Tongue (tissue), 2 donors: Measurements from ENCODE around the gene ERCC6L2. TPM values are rescaled to one million over a fixed set of nuclear protein-coding genes. Genes with fewer than 3 reads are reported as not detected.

ENCODE experiments used
- DNase-seq: peaks from one replicate; pipeline ENCODE4 v3.0.0-alpha.2; 2015
- total RNA-seq: library from RNA; depleted of rRNA; stranded (reverse); fragments of >200 nt; gene quantifications from one replicate; pipeline ENCODE4 v1.2.3, GENCODE V29; 2014

The ERCC6L2 gene
- total RNA-seq, 1 donor from 2014 or later = 123 TPM

DNA sequence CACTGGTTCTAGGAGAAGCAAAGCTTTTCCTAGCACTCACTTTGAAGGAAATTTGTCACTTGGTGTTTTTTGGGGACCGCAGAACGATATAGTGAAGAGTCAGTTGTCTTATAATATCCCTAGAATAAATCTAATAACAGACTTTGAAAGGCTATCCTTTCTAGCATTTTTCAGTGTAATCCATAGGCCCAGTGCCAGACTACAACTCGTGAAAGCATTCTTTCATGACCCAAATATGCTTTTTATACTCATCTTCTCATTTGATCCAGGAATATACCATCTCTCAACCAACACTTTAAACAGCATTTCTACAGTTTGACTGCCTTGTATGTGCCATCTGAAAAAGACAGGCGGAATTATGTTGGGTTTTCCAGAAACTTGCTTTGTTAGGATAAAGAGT lies 104.0 kb downstream of the ERCC6L2 start:
- no peak for DNase-seq

DNA sequence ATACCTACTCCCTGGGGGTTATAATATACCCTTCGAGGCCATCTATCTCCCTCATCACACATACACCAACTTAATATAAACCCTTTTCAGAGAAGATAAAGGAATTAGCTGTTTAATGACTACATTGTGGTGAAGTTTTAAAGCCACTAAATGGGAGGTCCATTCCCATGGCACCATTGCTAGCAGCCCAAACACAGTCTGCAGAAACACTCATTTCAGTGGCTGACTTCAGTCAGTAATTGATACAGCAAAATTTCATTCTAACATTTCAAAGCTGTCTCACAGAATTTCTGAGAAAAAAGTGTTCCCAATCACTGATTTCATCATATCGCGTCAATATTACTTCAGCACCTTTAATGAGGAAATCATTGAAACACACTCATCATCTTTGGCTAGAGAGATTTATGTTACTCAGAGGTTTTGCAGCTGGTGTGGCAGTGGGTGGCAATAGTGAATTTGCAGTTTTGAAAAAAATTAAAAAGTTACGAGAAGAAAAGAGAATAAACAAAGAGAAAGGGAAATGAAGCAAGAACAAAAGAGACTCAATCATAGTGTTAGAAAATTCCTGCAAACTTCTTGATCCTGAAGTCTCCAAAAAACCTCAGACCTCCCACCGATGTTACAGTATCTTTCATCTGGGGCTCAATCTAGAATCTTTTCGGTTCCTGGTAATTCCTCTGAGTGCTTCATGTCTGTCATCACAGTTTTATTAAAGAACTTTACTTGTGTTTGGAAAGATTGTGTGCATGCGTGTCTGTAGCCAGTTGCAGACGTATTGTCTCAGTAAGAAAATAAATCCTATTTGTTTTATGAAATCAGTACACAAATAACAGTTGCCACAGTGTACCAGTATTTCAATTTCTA lies 105.0 kb downstream of the ERCC6L2 start:
- peak; percentile 48 for DNase-seq

DNA sequence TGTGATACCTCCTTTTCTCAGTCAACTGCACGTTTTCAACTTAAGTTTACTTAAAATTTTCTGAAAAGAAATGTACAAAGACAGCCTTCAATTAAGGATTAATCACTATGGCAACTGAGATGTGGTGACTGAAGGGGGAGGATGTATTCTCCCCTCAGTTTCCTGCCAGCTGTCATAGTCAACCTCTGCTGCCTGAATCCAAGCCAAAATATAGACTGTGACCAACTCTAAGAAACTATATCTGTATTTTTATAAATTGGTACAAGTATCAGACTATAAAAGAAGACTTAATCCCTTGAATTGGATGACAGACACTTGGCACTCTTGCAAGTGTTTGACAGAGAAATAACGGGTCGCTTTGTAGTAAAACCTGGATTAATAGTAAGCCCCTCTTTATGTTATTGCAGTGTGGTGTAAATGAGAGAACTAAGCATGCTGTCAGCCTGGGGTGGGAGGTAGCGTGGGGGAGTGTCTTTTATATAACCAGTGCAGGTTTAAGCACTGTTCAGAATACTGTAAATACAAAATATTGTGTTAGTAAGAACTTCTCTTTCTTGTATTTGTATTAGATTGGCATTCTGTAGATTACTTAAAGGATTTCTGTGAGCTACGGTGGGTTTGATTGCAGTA lies 106.4 kb downstream of the ERCC6L2 start:
- peak; percentile 88 for DNase-seq

DNA sequence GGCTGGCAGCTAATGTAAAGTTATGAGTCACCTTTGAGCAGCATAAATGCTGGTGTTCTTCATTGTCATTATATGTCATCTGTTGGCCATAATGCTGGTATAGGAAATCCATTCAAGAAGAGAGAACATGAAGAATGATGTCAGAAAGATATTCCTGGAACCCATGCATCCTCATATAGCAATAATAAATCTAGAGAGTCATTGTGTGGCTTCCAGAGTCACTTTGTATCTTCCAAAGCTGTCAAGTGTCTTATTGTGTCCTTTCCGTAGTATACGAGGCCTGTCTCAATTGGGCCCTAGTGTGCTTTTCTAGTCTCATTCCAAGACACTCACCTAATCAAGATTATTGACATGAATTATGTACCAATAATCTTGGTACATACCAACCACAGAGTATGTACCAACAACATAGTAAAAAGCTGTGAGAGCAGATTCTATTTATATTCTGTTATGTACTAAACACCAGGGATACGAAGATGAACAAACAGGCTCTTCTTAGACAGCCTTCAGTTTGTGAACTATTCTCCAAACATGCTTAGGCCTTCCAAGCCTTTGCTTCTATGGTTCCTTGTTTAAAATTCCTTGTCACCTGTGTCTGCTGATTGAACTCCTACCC lies 110.1 kb downstream of the ERCC6L2 start:
- DNase-seq = no peak

DNA sequence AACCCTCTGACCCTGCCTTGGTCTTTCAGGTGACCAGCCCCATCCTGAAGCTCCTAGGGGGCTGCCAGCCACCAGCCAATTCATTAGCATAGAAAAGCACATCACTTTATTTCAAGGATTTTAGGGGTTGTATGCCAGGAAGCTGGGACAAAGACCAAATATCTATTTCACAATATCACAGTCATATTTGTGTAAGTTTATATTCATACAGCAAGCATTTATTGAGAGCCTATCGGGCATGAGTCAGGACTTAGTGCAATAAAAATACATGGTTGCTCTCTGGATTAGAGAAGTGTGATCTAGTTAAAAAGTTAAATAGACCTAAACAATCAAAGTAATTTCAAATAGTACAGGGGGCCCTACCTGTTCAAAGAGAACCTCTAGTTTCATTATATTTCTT lies 113.8 kb downstream of the ERCC6L2 start:
- DNase-seq = no peak

DNA sequence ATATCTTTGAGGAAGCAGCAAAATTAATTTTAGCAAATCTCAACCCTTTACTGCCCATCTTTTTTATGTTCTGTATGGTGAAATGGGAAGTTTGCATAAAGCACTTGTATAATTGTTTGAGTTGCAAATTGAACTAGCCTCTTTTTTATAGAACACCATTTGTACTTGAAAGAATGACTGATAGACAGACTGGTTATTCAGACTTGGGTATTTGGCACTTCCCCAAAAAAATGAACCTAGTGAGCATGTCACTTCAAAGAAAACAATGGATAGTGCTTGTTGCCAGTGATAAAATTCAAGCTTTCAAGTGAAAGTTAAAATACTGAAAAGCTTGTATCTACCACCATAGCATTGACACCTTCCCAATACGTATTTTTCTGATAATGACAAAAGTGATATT lies 115.8 kb downstream of the ERCC6L2 start:
- no peak for DNase-seq

DNA sequence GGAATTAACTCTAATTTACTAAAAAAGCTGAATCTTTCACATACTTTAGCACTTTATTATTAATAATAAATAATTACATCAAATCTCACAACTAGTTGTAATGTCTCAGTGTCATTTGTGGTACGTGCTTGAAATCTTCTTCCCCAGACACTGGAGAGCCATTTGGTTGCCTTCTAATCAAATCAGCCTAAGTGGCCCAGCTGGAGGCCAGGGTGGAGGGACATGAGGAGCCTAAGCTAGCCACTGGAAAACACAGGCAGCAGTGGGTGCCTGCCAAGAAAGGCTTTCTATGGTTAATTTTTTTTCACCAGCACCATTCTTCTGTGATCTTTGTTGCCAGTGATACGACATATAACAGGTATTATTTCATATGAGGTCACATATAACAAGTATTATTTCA lies 117.0 kb downstream of the ERCC6L2 start:
- DNase-seq = no peak

DNA sequence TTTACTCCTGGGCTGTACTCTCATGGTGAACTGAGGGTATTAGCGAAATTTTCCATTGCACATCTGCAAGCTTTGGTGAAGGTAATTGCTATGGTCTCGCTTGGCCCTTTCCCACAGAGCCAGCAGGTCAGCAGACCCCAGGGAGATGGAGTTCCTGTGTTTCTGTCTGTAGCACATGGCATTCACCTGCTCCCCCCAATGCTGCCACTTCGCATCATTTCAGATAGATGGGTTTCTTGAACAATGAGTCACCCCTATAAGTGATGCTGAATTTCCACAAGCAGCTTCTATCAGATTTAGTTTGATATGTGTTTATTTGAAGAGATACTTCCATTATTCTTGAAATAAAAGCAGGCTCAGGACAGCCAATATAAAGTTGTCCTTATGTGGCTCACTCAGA lies 117.8 kb downstream of the ERCC6L2 start:
- DNase-seq = no peak

DNA sequence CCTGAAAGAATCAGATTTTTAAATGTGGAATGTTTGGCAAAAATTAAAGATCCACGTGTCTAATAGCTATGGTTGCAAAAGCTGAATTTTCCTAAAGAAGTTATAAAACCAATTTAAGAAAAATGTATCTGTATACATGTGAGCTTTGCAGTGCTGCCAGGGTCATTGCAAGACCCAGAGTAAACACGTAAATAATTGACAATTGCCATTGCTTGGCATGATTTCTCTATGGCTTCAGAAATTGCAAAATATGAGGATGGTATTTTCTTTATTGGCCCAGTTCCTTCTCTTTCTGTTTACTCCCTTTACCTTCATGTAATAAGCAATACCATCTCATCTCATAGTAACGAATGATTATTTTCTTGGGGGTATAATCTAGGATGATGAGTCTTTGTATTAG lies 123.9 kb downstream of the ERCC6L2 start:
- DNase-seq = no peak

DNA sequence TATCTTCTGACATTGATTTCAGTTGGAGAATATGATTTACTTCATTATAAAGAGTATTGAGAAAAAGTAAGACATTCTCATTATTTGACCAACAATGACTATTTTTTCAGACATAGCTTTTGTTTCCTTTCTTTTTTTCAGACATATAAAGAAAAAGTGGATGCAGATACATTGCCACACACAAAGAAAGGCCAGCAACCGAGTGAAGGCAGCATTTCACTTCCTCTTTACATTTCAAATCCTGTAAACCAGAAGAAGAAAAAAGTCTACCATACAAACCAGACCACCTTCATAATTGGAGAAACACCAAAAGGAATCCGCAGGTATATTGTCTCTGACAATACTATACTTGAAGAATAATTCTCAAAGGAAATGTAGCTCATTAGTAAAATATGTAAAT lies 128.9 kb downstream of the ERCC6L2 start:
- no peak for DNase-seq

DNA sequence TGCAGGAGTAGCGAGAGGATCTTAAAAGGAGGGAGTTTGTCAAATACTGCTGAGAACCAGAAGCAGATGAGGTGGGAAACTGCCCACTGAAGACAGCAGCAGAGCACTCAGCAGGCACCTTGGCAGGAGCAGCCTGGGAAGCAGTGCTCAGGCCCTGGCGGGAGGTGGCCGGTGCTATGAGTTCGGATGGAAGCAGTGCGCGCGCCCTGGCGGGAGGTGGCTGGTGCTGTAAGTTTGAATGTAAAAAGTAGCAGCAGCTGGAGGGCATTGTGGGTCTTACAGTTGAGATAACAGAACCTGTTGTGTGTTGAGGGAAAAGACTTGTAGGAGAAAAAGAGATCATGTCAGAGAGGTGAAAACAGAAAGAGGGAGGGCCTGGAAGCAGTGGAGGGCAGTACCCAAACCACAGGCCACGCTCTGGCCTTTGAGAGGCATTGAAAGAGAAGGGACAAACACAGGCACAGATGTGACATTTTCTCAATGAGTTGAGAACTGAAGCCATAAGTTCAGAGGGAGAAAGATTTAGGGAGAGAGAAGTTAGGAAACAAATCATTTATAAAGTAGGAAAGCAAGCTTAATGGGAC lies 130.9 kb downstream of the ERCC6L2 start:
- DNase-seq = no peak

DNA sequence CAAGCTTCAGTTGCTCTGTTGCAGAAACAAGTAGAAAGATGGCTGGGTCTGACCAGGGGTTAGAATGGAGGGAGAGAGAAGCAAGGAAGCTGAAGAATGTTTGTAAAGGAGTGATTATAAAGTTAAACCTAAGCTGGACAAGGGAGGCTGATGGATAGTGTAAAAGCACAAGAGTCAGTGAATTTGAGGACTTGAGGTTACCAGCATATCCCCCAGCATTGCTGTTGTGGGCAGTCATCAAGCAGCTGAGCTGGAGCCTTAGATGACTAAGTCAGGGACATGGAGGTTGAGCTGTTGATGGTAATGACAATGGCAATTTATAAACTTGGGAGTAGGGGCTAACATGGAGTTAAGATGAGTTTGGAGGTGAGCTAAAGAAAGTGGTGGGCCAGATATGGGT lies 131.5 kb downstream of the ERCC6L2 start:
- no peak for DNase-seq

DNA sequence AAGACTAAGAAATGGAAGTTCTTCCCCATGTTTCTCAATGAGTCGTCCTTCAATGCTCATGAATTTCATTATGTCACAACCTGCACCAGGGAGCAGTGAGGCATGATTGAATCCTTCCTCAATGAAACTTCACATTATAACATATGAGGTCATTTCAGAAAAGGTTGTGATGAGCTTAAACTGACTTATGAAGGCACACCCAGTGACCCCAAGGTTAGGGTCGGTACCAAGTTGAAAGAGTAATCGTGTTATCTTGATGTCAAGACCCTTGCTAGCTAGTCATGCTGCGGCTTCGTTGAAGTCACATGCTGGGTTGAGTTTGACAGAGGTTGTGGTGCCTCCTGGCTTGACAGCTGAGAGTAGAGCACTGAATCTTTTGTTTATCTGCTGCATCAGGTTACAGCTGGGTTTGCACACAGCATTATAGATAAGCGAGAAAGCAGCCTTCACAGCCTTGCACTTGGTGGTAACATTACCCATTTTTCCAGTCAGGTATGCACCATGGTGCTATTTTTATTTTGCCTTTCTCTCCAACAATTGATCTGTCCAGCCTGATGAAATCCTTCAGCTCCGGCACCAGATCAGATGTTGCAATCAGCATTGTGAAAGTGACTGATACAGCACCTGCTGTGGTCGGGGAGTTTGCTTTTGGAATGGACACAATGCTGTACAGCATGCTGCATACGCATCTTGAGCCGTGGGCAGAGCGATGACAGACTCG lies 133.2 kb downstream of the ERCC6L2 start:
- DNase-seq = peak; percentile 28

DNA sequence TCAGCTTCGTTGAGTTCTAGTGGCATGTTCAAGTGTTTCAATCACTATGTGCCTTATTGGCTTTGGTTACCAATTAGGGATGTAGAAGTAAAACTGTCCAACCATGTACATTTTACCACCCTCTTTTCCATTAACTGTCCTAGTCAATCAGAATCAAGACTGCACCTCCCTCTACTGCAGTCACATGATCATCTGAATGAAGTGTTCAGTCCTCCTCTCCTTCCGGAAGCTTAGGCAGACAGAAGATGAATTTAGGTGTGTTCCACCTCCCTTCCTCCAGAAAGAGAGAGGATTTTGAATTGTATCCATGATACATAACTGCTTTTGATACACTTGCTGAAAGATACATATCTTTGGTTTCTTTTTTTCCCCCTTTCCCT lies 133.7 kb downstream of the ERCC6L2 start:
- DNase-seq = no peak

DNA sequence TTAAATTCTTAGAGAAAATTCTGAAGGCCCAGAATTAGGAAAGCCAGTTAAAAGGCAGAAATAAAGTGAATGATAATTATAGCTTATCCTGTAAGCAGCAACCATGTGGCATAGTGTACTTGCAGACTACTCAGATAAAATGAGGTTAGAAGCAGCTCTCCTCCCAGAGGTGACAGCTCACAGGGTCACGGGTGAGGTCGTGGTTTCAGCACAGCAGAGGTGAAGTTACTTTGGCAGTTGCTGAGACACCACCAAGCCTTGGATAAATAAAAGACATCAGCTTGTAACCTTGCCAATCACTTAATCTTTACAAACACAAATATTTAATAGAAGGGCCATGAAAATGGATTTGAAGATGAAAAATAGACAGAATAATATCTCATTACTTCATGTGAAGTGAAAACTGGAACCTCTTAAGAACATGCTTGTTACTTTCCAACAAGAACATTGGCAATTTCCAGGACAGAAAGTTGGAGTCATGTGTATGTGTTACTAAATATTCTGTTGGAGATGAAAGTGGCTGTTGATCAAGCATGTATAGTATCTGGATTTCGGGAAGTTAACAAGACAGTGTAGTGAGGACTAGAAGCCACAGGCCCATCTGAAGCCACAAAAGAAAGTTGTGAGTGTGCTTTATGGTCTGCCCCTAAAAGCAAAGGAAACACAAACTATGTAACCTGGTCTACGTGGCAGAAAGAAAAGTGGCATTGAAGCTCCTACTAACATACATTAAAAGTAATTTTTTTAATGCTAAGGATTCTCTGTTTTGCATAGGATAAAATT lies 134.4 kb downstream of the ERCC6L2 start:
- peak; percentile 24 for DNase-seq

DNA sequence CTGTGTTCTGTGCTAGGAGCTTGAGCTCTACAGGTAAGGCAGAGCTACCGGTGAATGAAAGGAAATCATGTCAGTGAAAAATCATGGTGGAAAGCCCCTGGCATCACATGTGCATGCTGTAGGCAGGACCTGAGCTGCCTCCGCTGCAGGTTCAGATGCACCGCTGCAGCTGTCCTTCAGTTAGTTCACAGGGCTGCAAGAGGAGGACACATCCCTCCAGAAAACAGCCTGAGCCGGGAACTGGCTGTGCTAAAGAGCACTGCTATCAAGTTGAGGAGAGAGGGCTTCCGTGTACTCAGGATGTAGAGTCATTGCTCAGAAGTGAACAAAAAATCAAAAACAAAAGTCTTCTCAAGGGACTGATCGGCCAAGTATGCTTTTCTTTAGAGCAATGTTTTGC lies 138.6 kb downstream of the ERCC6L2 start:
- no peak for DNase-seq

DNA sequence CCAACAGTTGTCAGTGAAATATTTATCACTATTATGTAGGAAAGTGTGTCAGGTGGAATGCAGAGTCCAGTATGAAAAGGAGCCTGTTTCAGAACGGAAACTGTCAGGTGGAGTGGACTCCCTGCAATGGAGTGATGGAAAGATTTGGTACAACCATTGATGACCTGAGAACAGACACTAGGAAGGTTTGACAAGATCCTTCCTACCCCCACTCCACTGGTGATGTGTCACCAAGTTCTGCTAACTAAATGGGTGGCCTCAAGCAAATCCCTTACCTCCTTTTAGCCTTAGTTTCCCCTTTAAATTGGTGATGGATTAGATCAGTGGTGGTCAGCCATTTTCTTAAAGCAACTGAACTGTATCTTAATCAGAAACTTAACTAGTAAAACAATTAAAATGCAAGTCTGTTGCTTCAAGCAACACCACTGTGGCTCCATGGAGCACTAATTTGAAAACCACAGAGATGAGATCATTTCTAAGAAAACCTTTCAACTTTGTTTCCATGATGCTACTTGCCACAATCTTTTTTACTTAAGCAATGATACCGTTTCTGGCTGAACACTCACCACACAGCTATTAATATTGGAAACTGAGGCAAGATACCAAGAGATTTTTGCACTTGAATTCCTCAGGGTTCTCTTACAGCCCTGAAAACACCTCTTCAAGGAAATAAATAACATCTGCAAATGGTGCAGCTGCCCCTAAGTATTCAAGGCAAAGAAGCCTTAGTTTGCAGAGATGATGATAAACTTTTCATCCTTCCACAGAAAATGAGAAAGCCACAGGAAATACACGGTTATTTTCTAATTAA lies 140.6 kb downstream of the ERCC6L2 start:
- no peak for DNase-seq
